ENCODE data around the gene ICAM5. TPM values are rescaled to one million over a fixed set of nuclear protein-coding genes. Genes with fewer than 3 reads are reported as not detected.
A peak's percentile ranks its signal among the peaks of the same experiment; 100 is the strongest.

The ICAM5 gene
- total RNA-seq, 1 donor from 2014 or later, result not detected

DNA sequence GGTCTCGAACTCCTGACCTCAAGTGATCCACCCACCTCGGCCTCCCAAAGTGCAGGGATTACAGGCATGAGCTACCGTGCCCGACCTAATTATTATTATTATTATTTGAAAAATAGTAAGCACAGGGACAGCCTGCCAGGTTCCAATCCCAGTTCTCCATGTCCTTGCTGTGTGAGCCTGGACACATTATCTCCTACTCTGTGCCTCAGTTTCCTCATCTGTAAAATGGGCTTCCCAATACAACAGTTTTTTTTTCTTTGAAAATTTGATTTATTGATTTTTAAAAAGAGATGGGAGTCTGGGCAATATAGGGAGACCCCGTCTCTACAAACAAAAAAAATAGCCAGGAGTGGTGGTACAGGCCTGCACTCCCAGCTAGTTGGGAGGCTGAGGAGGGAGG lies 16.6 kb downstream of the ICAM5 start:
- no peaks in the 10 kb centered on the region for H3K36me3 ChIP-seq
- H3K79me2 ChIP-seq (ENCODE audit: low read depth), result no peaks in the 10 kb centered on the region
- no peak overlapping the region for H3K27ac ChIP-seq
- H3K4me3 ChIP-seq, result no peak overlapping the region
- no peaks in the 10 kb centered on the region for H3K4me1 Mint-ChIP-seq
- H4K20me1 ChIP-seq (ENCODE audit: low read depth), result no peaks in the 10 kb centered on the region
- H3K9me3 Mint-ChIP-seq, result no peaks in the 10 kb centered on the region
- no peak overlapping the region for H3K4me2 ChIP-seq
- H3K27me3 ChIP-seq, result peaks cover 4% of the 10 kb centered on the region
- no peak for DNase-seq (ENCODE audit: low spot score)
- H2AFZ ChIP-seq (replicated peaks), result no peak overlapping the region
- no peaks in the 10 kb centered on the region for H3K9me3 ChIP-seq (ENCODE audit: low read depth)
- H3K27ac Mint-ChIP-seq, result no peak overlapping the region
- no peaks in the 10 kb centered on the region for H3K36me3 Mint-ChIP-seq
- H3K27me3 Mint-ChIP-seq (ENCODE audit: insufficient read depth, low read depth), result peaks cover 4% of the 10 kb centered on the region
- no peaks in the 10 kb centered on the region for H3F3A ChIP-seq (ENCODE audit: low read depth)
- no peak overlapping the region for H3K4me3 Mint-ChIP-seq
- TF ChIP-seq EZH2 (IDR thresholded peaks at IDR 0.05), result no peak
- TF ChIP-seq EZH2phosphoT487 (IDR thresholded peaks at IDR 0.05), result no peak
- TF ChIP-seq, protein P1, sequence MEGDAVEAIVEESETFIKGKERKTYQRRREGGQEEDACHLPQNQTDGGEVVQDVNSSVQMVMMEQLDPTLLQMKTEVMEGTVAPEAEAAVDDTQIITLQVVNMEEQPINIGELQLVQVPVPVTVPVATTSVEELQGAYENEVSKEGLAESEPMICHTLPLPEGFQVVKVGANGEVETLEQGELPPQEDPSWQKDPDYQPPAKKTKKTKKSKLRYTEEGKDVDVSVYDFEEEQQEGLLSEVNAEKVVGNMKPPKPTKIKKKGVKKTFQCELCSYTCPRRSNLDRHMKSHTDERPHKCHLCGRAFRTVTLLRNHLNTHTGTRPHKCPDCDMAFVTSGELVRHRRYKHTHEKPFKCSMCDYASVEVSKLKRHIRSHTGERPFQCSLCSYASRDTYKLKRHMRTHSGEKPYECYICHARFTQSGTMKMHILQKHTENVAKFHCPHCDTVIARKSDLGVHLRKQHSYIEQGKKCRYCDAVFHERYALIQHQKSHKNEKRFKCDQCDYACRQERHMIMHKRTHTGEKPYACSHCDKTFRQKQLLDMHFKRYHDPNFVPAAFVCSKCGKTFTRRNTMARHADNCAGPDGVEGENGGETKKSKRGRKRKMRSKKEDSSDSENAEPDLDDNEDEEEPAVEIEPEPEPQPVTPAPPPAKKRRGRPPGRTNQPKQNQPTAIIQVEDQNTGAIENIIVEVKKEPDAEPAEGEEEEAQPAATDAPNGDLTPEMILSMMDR (IDR thresholded peaks at IDR 0.05), result no peak
- H3K4me1 ChIP-seq, result no peaks in the 10 kb centered on the region
- no peak overlapping the region for H3K9ac ChIP-seq

DNA sequence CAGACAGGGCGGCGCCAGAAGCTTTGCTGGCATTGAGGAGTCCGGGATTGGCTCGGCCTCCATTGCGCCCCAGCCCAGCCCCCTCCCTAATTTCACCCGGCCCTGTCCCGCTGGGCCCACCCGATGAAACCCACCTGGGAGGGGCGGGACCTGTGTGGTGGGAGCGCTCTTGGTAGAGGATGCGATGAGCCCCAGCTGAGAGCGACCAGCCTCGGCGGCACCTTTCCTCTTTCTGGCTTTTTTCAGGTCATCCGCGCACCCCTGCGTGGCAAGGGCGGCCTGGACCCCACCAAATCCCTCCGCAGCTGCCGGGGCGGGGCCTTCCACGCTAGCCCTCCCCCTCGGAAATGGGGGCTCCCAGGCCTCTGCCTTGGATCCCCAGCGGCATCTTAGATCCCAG lies 19.7 kb downstream of the ICAM5 start, which contains the start of gene ZGLP1:
TSS of gene ZGLP1 (minus strand) at position 393 of the 400 bp plus-strand sequence.
- Histone ChIP-seq H3K9me3 (ENCODE audit: low read depth) (no peaks in the 10 kb centered on the region), H3K36me3 (no peaks in the 10 kb centered on the region), H3K27ac (no peak within 1 kb of the TSS), H2AFZ (replicated peaks) (no peak within 1 kb of the TSS), H4K20me1 (ENCODE audit: low read depth) (no peaks in the 10 kb centered on the region), H3K9ac (no peak within 1 kb of the TSS), H3K4me3 (no peak within 1 kb of the TSS), H3K4me2 (no peak within 1 kb of the TSS), H3K27me3 (no peaks in the 10 kb centered on the region), H3K79me2 (ENCODE audit: low read depth) (no peaks in the 10 kb centered on the region), H3K4me1 (no peaks in the 10 kb centered on the region), H3F3A (ENCODE audit: low read depth) (no peaks in the 10 kb centered on the region)
- peaks cover 1% of the 10 kb centered on the region for H3K4me1 Mint-ChIP-seq
- peaks cover 2% of the 10 kb centered on the region for H3K27me3 Mint-ChIP-seq (ENCODE audit: insufficient read depth, low read depth)
- peaks cover 2% of the 10 kb centered on the region for H3K36me3 Mint-ChIP-seq
- no peak for DNase-seq (ENCODE audit: low spot score)
- no peak within 1 kb of the TSS for H3K4me3 Mint-ChIP-seq
- no peaks in the 10 kb centered on the region for H3K9me3 Mint-ChIP-seq
- TF ChIP-seq EZH2 (IDR thresholded peaks at IDR 0.05) (no peak), EZH2phosphoT487 (IDR thresholded peaks at IDR 0.05) (no peak)
- TF ChIP-seq, protein P1 (IDR thresholded peaks at IDR 0.05), result no peak
- H3K27ac Mint-ChIP-seq, result no peak within 1 kb of the TSS

DNA sequence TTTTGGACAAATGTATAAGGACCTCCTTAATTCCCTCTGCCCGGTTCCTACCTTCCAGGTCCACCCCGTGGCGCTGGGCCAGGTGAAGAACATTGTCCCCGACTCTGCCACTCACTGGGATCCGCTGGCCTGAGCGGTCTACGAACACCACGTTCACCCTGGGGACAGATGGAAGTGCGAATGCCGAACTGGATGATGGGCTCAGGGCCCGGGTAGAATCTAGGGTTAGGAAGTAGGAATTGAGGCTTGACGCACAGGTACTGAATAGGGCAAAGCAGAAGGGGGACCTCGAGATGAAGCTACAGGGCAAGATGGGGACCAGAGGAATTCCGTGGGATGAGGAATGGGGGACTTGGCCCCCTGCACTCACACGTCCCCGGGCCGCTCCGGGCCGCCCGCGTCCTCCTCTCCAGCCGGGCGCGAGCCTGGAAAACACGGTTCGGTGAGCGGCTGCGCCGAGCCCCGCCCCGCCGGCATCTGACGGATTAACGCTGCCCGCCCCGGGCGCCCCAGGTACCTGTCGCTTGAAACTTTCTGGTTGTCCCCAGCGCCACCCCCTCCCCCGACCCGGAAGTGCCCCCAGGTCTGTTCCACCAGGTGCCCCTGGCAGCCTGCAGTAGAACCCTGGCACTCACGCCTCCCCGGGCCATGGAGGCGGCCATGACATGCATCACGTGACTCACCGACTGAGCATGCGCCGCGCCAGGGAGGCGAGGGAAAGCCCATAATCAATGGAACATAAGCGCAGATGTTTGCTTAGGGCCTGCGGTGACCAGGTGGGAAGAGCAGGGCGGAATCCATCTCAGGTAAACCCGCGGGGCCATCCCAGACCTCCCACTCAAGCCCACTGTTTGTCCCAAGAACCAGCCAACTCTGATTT lies 25.8 kb downstream of the ICAM5 start, which contains the start of gene FDX2:
TSS of gene FDX2 (minus strand) at position 681 of the 880 bp plus-strand sequence. CDS start at position 662, 19 bp downstream.
- Histone ChIP-seq H3K79me2 (ENCODE audit: low read depth) (peaks cover 6% of the 10 kb centered on the region), H4K20me1 (ENCODE audit: low read depth) (peaks cover 3% of the 10 kb centered on the region), H3K4me2 (peak within 1 kb of the TSS; percentile 99), H2AFZ (replicated peaks) (peak within 1 kb of the TSS; percentile 97), H3K4me3 (peak within 1 kb of the TSS; percentile 99), H3K9ac (peak within 1 kb of the TSS; percentile 74), H3K36me3 (no peaks in the 10 kb centered on the region), H3F3A (ENCODE audit: low read depth) (peaks cover 36% of the 10 kb centered on the region), H3K4me1 (peaks cover 7% of the 10 kb centered on the region), H3K9me3 (ENCODE audit: low read depth) (no peaks in the 10 kb centered on the region), H3K27ac (no peak within 1 kb of the TSS), H3K27me3 (no peaks in the 10 kb centered on the region)
- Mint-ChIP-seq H3K27me3 (ENCODE audit: insufficient read depth, low read depth) (peaks cover 4% of the 10 kb centered on the region), H3K27ac (peak within 1 kb of the TSS; percentile 90), H3K4me3 (peak within 1 kb of the TSS; percentile 97), H3K9me3 (no peaks in the 10 kb centered on the region), H3K36me3 (peaks cover 8% of the 10 kb centered on the region), H3K4me1 (peaks cover 14% of the 10 kb centered on the region)
- peak; percentile 92 for DNase-seq (ENCODE audit: low spot score)
- TF ChIP-seq, protein P1 (IDR thresholded peaks at IDR 0.05), result no peak
- TF ChIP-seq EZH2 (IDR thresholded peaks at IDR 0.05) (no peak), EZH2phosphoT487 (IDR thresholded peaks at IDR 0.05) (no peak)
